GM18507 (cell line): Measurements from ENCODE around the gene CAMSAP1.

Experiments
- DNase-seq: peaks from one replicate; pipeline ENCODE4 v3.0.0; 2011; ENCODE audit warnings: low read depth; ENCODE audit not compliant: insufficient read length; ENCODE audit errors: extremely low spot score
- FAIRE-seq: peaks from 2 replicates; lab custom pipeline; 2011; peaks lifted over from hg19 to GRCh38; lab: Jason Lieb, UNC

CAMSAP1 gene

GRCh38 chr9:135886147-135886981, 21.0 kb downstream of the CAMSAP1 start:
- FAIRE-seq (no peak), DNase-seq (no peak)

GRCh38 chr9:135885100-135885853, 22.1 kb downstream of the CAMSAP1 start:
- no peak for DNase-seq
- no peak for FAIRE-seq

- FAIRE-seq (no peak), DNase-seq (no peak)
Measured at GRCh38 chr9:135884328-135885035, 22.9 kb downstream of the CAMSAP1 start.

GRCh38 chr9:135883410-135884089, 23.8 kb downstream of the CAMSAP1 start:
- DNase-seq (no peak), FAIRE-seq (no peak)

GRCh38 chr9:135882011-135882410, 25.3 kb downstream of the CAMSAP1 start:
- no peak for FAIRE-seq
- DNase-seq, result no peak

GRCh38 chr9:135880438-135880837, 26.9 kb downstream of the CAMSAP1 start:
- DNase-seq, result no peak
- no peak for FAIRE-seq

- no peak for FAIRE-seq
- DNase-seq, result no peak
Measured at GRCh38 chr9:135879619-135880018, 27.7 kb downstream of the CAMSAP1 start.

GRCh38 chr9:135879237-135879601, 28.1 kb downstream of the CAMSAP1 start:
- FAIRE-seq (no peak), DNase-seq (no peak)

GRCh38 chr9:135878528-135879236, 28.7 kb downstream of the CAMSAP1 start:
- no peak for FAIRE-seq
- no peak for DNase-seq

- DNase-seq (no peak), FAIRE-seq (no peak)
Measured at GRCh38 chr9:135877791-135878527, 29.4 kb downstream of the CAMSAP1 start.

- FAIRE-seq, result no peak
- no peak for DNase-seq
Measured at GRCh38 chr9:135876936-135877335, 30.4 kb downstream of the CAMSAP1 start.

- no peak for DNase-seq
- FAIRE-seq, result no peak
Measured at GRCh38 chr9:135874859-135875258, 32.5 kb downstream of the CAMSAP1 start.

- DNase-seq (no peak), FAIRE-seq (no peak)
Measured at GRCh38 chr9:135869909-135870308, 37.4 kb downstream of the CAMSAP1 start.

- DNase-seq (no peak), FAIRE-seq (no peak)
Measured at GRCh38 chr9:135865531-135865930, 41.8 kb downstream of the CAMSAP1 start.

GRCh38 chr9:135864447-135865049, 42.8 kb downstream of the CAMSAP1 start:
- DNase-seq, result peak; percentile 44
- peak; percentile 38 for FAIRE-seq

- no peak for FAIRE-seq
Measured at GRCh38 chr9:135862809-135863208, 44.5 kb downstream of the CAMSAP1 start.

GRCh38 chr9:135858491-135859185, 48.7 kb downstream of the CAMSAP1 start:
- FAIRE-seq, result no peak
- DNase-seq, result no peak

More at GRCh38 chr9:135862809-135863208, 44.5 kb downstream of the CAMSAP1 start:
- DNase-seq, result no peak
